Effector CD4-positive, alpha-beta T cell (primary cell): ENCODE data around the gene CUL4B.
"Not testable (repeated sequence)": the region's sequence is repeated elsewhere in the genome, so short reads cannot be mapped to it uniquely, and the experiment has no call there.

ENCODE experiments used
- DNase-seq: peaks from one replicate; pipeline ENCODE4 v3.0.0-alpha.2; 2020

The CUL4B gene

DNA sequence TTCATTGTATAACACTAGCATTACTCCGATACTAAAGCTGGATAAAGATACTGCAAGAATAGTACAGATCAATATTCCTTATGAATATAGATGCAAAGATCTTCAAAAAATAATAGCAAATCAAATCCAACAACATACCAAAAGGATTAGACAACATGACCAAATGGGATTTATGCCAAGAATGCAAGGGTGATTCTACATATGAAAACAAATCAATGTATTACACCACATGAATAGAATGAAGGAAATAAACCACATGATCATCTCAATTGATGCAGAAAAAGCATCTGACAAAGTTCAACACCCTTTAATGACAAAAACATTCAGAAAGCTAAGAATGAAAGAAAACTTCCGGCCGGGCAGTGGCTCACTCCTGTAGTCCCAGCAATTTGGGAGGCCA lies 42.8 kb downstream of the CUL4B start:
- DNase-seq, result no peak

GRCh38 chrX:120514236-120514635 lies 46.5 kb downstream of the CUL4B start:
- DNase-seq, result no peak

DNA sequence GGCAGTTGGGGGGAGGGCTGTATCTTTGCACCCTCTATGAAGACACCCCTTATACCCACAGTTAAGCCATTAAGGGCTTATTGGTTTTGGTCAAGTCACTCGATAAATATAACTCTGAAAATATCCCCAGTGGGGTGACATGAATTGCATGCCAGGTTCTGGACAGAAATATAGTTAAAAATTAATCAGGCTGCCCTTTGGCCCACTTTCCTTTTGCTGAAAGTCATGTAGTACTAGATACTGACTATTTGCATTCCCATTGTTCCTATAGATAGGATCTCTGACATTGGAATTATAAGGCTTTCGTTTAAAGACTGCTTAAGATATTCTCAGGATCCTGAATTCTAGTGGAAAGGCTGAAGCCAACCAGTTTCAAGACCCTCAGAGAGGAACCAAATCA lies 48.1 kb downstream of the CUL4B start:
- no peak for DNase-seq

DNA sequence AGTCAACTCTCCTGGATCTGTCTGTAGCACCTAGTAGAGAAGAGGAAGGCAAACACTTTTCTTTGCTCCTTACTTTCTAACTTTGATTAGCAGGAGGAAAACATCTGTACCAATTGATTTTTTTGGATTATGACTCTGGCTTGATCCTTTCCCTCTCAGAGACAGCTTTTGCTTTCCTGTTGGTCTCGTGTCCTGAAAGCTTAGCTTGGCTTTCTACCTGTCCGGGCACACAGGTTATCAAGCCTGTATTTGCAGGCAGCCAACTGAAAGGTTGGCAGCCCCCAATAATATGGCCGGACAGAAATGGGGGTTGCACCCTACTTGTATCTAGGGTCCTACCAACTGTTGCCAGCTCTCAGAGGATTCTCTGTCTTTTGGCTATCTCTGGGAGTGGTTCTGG lies 48.5 kb downstream of the CUL4B start:
- no peak for DNase-seq

DNA sequence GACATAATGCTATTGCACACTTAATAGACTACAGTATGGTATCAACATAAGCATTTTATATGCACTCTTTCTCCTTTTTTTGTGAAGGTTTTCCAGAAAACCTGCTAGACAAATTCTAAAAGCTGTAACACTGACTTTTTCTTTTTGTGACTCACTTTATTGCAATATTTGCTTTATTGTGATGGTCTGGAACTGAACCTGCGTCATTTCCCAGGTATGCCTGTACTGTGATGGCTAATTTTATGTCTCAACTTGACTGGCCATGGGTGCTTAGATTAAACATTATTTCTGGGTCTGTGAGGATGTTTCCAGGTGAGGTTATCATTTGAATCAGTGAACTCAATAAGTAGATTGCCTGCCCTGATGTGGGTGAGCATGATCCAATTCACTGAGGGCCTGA lies 56.2 kb downstream of the CUL4B start:
- no peak for DNase-seq

DNA sequence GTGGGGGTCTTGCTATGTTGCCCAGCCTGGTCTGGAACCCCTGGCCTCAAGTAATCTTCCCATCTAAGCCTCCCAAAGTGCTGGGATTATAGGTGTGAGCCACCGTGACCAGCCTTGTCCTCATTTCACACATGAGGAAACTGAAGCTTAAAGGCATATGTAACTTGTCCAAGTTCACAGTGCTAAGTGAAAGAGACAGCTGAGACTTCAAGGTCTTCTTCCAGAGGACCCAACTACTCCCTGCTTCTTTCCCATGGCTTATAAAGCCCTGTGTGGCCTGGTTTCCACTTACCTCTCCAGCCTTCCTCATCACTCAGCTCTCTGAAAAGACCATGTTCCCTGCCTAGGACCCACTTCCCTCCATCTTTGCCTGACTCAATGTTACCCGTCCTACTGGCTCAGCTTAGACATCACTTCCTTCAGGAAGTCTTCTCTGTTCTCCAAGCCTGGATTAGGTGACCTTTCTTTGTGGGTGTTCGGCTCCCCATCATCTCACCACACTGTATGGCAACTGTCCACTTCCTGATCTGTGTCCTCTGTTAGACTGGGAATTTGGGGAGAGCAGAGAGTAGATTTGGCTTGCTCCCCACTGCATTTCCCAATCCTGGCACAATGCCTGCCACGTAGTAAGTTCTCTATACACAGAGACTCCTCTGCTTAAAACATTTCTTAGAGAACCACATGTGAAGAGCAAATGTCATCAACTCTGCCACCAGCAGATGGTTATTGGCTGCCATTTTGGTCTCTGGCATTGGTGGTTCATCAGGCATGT lies 61.3 kb downstream of the CUL4B start:
- DNase-seq, result no peak

- DNase-seq, result not testable (repeated sequence)
Observed at GRCh38 chrX:120490119-120490518, 70.6 kb downstream of the CUL4B start.

- DNase-seq, result no peak
Observed at GRCh38 chrX:120486786-120487185, 74.0 kb downstream of the CUL4B start.

GRCh38 chrX:120485638-120486520 lies 74.9 kb downstream of the CUL4B start:
- peak; percentile 31 for DNase-seq

- DNase-seq, result no peak
Observed at GRCh38 chrX:120485315-120485637, 75.5 kb downstream of the CUL4B start.

GRCh38 chrX:120477453-120477852 lies 83.3 kb downstream of the CUL4B start:
- DNase-seq, result no peak

GRCh38 chrX:120476714-120477113 lies 84.0 kb downstream of the CUL4B start:
- no peak for DNase-seq

- DNase-seq, result not testable (repeated sequence)
Observed at GRCh38 chrX:120475447-120475846, 85.3 kb downstream of the CUL4B start.
